Right forelimb (tissue), 1 donor: Measurements from ENCODE around the gene SUN3.
"Not testable (repeated sequence)": the region's sequence is repeated elsewhere in the genome, so short reads cannot be mapped to it uniquely, and the experiment has no call there.

Experiments used
- DNase-seq: peaks from one replicate; pipeline ENCODE4 v3.0.0-alpha.2; 2018

Gene SUN3

DNA sequence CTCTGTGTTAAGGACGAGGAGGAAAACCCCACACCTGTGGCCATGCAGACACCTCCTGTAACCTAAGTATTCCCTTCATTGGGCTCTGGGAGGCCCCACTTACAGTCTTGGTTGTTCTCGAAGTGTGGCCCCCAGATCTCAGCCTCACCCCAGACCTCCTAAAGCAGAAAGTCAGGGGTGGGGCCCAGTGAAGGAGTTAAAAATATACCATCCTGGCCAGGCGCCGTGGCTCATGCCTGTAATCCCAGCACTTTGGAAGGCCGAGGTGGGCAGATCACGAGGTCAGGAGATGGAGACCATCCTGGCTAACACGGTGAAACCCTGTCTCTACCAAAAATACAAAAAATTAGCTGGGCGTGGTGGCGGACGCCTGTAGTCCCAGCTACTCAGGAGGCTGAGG, 86.3 kb downstream of the SUN3 start:
- not testable (repeated sequence) for DNase-seq

DNA sequence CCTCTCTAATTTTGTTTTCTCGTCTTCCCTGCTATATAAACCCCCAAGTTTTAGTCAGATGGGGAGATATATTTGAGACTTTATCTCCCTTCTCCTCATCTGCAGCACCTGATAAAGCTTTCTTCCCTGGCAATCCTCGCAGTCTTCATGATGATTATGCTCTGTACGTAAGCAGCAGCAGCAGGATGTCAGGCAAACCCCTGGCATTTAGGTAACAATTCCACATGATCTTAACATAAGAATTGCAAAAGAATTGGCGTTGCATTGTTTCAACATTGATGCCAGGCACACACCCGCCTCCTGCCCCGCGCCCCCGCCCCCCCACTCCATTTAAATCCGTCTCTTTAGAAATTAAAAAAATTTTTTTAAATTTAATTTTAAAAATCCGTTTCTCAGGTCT, 86.8 kb downstream of the SUN3 start:
- DNase-seq = no peak

DNA sequence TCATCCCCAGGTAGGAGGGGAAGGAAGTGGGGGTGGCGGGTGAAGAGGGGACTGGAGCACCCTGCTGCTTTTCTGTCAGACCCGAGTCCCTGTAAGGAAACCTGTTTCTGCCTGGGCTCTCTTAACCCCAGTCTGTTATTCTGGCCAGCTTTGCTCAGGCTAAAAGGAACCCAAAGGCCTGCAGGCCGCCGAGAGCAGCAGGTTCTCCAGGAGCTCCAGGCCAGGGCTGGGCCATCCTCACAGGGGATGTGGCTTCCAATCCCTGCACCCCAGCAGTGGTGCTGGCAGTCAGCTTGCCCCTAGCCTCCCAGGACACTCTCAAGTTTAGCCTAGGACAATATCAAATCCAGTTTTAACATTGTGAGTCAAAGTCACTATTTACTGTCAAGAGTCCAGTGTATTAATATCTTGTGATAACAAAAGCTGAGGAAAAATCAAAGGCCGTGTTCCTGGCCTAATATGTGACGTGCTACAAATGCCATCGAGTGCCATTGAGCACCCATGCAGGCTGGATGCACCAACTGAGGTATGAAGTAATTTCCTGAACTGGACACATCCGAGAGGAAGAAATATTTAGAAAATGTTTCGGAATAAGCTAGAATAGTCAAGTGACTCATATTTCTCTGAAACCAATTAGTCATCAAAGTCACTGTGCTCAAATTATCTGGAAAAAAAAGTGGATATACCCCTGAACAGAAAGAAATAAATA, 87.6 kb downstream of the SUN3 start:
- DNase-seq = no peak

DNA sequence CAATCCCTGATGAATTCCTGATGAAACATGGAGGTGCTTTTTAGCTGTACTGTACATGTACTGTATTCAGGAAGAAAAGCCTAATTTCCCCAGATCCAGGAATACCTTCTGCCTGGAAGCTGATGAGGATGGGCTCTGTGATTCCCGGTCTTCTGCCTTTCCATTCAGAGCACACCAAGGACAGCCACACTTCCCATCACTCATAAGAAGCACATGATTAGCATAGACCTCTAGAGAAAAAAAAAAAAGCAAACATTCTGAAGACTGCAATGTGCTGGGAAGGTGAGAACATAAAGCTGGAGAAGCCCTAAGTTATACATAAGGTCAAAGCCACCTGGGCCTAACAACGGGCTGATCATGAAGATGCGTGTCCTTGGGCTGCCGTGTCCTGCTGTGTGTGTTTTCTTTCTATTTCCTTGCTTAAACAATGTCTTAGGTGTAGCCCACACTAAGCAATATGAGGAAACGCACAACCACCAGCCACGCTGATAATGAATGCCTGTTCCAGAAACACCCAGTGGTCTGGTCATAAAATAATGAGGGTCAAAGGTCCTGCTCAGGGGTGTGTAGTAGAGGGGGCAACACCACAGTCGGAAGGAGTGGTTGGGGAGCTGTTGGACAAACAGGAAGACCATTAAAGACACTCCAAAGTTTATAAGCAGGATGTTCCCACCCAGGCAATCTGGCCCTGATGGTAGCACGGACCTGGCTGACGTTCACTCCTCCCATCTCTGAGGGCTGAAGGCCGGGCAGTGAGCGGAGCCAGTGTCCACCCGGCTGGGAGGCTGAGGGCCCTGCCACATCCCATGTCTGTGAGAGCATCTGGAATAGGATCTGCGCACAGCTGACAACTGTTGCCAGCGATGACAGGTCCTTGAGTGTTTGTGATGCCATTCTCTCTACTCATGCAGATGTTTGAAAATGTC, 88.6 kb downstream of the SUN3 start:
- no peak for DNase-seq

DNA sequence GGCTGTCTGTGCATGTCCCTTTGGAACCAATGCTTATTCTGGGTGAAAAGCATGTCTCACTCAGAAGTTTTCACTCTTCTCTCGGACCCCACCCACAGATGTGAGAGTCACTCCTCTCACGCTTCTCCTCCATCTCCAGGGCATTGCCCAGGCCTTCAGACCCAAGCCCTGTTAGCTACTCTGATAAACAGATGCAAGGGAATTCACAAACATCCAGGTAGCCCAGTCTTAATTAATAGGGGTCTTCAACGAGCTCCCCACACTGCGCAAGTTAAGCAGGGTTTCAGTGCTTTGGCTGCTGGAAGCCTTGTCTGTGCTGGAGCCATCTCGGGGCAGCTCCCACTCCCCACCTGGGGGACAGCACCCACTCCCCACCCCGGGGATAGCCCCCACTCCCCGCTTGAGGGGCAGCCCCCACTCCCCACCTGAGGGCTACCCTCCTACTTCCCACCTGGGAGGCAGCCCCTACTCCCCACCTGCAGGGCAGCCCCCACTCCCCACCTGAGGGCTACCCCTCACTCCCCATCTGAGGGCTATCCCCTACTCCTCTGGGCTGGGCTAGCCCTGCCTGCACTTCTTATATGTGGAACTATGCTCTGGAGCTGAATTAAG, 89.4 kb downstream of the SUN3 start:
- DNase-seq = no peak

DNA sequence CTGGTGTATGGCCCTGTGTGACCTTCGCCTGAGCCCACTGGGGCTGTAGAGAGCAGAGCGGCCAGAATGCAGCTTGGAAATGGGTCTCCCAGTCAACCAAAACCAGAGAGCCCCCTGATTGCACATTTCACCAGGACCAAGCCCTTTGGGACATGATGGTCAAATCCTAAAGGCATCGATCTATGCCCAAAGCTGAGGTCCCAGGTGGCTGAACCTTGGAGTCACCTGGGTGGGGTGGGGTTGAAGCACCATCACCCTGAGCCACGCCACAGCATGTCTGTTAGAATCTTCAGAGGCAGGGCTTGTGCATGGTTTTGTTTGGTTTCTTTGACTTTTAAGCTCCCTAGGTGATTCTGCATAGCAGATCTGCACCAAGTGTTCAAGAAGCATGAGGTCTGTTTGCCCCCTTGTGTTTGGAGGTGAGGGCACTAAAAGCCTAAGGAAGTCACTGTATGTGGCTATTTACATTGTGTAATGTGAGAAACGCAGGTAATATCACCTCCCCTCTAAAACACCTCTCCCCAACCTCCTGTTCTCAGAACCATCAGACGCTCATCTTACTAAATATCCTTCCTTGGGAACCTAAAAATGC, 90.2 kb downstream of the SUN3 start:
- DNase-seq = no peak

DNA sequence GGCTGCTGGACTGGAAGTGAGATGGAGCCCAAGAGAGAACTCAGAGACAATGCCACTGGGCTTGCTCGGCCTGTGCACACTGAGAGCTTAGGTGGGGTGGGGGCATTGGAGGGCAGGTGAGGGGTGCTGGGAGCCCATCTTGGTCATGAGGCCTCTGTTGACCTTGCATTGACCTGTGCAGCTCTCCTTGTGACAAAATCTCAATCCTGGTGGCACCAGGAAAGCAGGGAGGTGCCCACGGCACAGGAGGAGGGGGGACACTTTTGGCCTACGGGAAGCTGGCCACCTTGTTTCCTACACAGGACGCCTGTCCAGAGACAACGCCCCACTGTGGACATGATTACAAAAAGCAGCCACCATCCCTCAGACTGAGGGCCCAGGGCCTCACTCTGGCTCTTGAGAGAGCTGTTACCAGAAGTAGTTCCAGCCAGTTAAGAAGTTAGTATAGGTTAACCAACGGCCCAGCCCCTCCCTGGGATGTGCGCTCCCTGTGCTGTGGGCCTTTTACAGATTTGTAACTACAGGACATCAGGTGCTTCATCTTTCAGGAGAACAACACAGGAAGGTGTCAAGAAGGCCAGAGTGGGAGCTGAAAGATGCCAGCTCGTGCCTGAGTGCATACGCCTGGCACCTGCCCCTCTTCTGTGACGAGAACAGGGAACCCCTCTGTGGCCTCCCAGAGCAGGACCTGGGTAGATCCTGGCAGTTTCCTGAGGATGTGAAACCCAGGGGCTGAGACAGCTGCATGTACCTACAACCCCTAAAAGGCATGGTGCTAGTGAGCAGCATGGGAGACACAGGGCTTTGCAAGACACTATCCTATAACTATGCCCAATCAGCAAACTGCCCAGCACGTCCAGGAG, 91.0 kb downstream of the SUN3 start:
- DNase-seq = no peak
